ENCODE data around the gene SCML2. TPM values are rescaled to one million over a fixed set of nuclear protein-coding genes. Genes with fewer than 3 reads are reported as not detected.
"Not testable (repeated sequence)": the region's sequence is repeated elsewhere in the genome, so short reads cannot be mapped to it uniquely, and the experiment has no call there.

The SCML2 gene
- total and polyA plus RNA-seq, 2 donors (not counting 1 experiment from before 2014, with no cell fraction given): 1.2 to 1.3 TPM

- intact Hi-C loops (cut with micrococcal nuclease); H3K27me3 Mint-ChIP-seq; H3K4me1 Mint-ChIP-seq; H4K20me1 ChIP-seq (ENCODE audit: control insufficient read depth, insufficient read depth, low read length, poor library complexity, severe bottlenecking); H3K27ac ChIP-seq (ENCODE audit: low read length in 2 of 2); CTCF ChIA-PET; DNase-seq; H3K36me3 ChIP-seq (replicated peaks in 1 of 2; ENCODE audit: control extremely low read depth in 1 of 2, control insufficient read depth in 1 of 2, extremely low read depth in 1 of 2, insufficient read depth in 2 of 2, low read length in 1 of 2); POLR2A ChIA-PET; H3K9ac ChIP-seq (ENCODE audit: low read length); H3K27ac Mint-ChIP-seq; H3K4me1 ChIP-seq (ENCODE audit: control insufficient read depth in 2 of 2, insufficient read depth in 2 of 2, low read length in 2 of 2); H3K9me3 ChIP-seq (ENCODE audit: control extremely low read depth in 1 of 3, control insufficient read depth in 2 of 3, insufficient read depth in 1 of 3, low read length in 2 of 3); H3K4me2 ChIP-seq (replicated peaks; ENCODE audit: low read depth, low read length, poor library complexity, severe bottlenecking); H2AFZ ChIP-seq (ENCODE audit: insufficient read depth, low read depth, low read length, poor library complexity, severe bottlenecking); ATAC-seq (ENCODE audit: low read depth); H3K79me2 ChIP-seq (ENCODE audit: control insufficient read depth, insufficient read depth, low read length); H3K27me3 ChIP-seq (replicated peaks in 1 of 4; ENCODE audit: control extremely low read depth in 1 of 4, control insufficient read depth in 3 of 4, insufficient read depth in 4 of 4, low read length in 3 of 4); H3K4me3 ChIP-seq (ENCODE audit: control extremely low read depth in 1 of 5, extremely low read depth in 1 of 5, insufficient read depth in 1 of 5, low read depth in 2 of 5, low read length in 4 of 5); H3K4me3 Mint-ChIP-seq; H3K9me3 Mint-ChIP-seq (ENCODE audit: insufficient read depth): not testable (repeated sequence)
- WGBS (ENCODE audit: insufficient coverage): no CpG with 5 or more reads among the region's 5 CpGs
Measured at GRCh38 chrX:18369096-18369495, 14.6 kb upstream of the SCML2 start.

DNA sequence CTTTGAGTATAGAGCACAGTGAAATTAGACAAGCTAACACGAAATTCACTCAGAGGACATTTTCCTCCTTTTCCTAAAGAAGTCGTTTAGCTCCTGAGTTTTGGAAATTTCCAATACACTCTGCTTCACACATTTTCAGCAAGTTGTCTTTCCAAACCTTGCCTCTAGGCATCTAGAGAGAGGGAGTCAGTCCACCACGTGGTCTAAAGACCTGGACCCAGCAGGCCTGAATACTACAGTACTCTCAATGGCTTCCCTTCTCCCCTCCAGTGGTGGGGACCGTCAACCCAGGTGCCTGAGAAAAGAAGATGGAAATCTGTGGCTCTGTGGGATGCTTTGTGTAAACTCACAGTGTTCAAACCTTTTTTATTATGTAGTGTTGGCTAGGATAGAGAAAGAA lies 13.9 kb upstream of the SCML2 start:
- Histone ChIP-seq H3K4me3 (ENCODE audit: control extremely low read depth in 1 of 5, extremely low read depth in 1 of 5, insufficient read depth in 1 of 5, low read depth in 2 of 5, low read length in 4 of 5) (no peak overlapping the region), H3K4me1 (ENCODE audit: control insufficient read depth in 2 of 2, insufficient read depth in 2 of 2, low read length in 2 of 2) (no peaks in the 10 kb centered on the region), H3K79me2 (ENCODE audit: control insufficient read depth, insufficient read depth, low read length) (no peaks in the 10 kb centered on the region), H3K4me2 (replicated peaks; ENCODE audit: low read depth, low read length, poor library complexity, severe bottlenecking) (no peak overlapping the region), H3K36me3 (replicated peaks in 1 of 2; ENCODE audit: control extremely low read depth in 1 of 2, control insufficient read depth in 1 of 2, extremely low read depth in 1 of 2, insufficient read depth in 2 of 2, low read length in 1 of 2) (no peaks in the 10 kb centered on the region), H3K27ac (ENCODE audit: low read length in 2 of 2) (no peak overlapping the region), H3K27me3 (replicated peaks in 1 of 4; ENCODE audit: control extremely low read depth in 1 of 4, control insufficient read depth in 3 of 4, insufficient read depth in 4 of 4, low read length in 3 of 4) (no peaks in the 10 kb centered on the region), H3K9ac (ENCODE audit: low read length) (no peak overlapping the region), H2AFZ (ENCODE audit: insufficient read depth, low read depth, low read length, poor library complexity, severe bottlenecking) (no peak overlapping the region), H4K20me1 (ENCODE audit: control insufficient read depth, insufficient read depth, low read length, poor library complexity, severe bottlenecking) (no peaks in the 10 kb centered on the region), H3K9me3 (ENCODE audit: control extremely low read depth in 1 of 3, control insufficient read depth in 2 of 3, insufficient read depth in 1 of 3, low read length in 2 of 3) (no peaks in the 10 kb centered on the region)
- no peak for TF ChIP-seq EZH2 (IDR thresholded peaks at IDR 0.05; ENCODE audit: borderline replicate concordance, insufficient read depth, low read depth, low read length, poor library complexity, severe bottlenecking)
- TF ChIP-seq, protein P1, sequence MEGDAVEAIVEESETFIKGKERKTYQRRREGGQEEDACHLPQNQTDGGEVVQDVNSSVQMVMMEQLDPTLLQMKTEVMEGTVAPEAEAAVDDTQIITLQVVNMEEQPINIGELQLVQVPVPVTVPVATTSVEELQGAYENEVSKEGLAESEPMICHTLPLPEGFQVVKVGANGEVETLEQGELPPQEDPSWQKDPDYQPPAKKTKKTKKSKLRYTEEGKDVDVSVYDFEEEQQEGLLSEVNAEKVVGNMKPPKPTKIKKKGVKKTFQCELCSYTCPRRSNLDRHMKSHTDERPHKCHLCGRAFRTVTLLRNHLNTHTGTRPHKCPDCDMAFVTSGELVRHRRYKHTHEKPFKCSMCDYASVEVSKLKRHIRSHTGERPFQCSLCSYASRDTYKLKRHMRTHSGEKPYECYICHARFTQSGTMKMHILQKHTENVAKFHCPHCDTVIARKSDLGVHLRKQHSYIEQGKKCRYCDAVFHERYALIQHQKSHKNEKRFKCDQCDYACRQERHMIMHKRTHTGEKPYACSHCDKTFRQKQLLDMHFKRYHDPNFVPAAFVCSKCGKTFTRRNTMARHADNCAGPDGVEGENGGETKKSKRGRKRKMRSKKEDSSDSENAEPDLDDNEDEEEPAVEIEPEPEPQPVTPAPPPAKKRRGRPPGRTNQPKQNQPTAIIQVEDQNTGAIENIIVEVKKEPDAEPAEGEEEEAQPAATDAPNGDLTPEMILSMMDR (IDR thresholded peaks at IDR 0.05): no peak
- intact Hi-C loops (cut with micrococcal nuclease): no loop called here
- Mint-ChIP-seq H3K27ac (no peak overlapping the region), H3K4me3 (no peak overlapping the region), H3K27me3 (peaks cover 10% of the 10 kb centered on the region), H3K9me3 (ENCODE audit: insufficient read depth) (no peaks in the 10 kb centered on the region), H3K4me1 (no peaks in the 10 kb centered on the region)
- no CpG with 5 or more reads among the region's 4 CpGs for WGBS (ENCODE audit: insufficient coverage)
- ATAC-seq (ENCODE audit: low read depth) (no peak), DNase-seq (no peak)
- ChIA-PET CTCF (no interaction called here), POLR2A (no interaction called here)

Measured in B cell (primary cell).